ENCODE data around the gene FAM20A.

Gene FAM20A

DNA sequence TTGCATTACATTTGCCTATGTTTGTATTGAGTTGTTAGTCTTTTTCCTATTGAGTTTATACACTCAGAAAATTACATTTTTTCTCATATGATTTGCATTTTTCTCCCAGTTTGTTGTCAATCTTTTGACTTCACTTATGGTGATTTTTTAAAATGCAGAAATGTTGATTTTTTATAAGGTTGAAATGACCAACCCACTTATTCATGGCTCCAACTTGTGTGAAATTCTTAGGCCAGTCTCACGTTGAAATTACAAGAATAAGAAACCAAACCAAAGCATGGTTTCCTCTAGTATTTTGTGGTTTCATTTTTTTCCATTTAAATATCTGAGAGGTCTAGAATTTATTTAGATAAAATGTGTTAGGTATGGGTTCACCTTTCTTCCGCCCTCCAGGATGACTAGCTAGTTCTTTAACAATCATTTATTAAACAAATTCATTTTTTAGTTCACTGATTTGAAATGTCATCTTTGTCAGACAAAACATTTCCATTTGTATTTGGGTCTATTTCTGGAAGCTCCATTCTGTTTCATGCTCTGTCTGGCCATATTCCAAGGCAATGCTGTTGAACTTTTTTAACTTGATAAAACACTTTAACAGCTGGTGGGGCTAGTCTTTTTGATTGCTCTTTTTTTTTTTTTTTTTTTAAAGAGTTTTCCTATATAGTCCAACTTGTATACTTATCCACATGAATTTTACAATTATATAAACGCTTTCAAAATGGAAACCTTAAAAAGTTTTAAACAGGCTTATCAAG, 40.0 kb downstream of the FAM20A start:
- TF ChIP-seq, protein P1, sequence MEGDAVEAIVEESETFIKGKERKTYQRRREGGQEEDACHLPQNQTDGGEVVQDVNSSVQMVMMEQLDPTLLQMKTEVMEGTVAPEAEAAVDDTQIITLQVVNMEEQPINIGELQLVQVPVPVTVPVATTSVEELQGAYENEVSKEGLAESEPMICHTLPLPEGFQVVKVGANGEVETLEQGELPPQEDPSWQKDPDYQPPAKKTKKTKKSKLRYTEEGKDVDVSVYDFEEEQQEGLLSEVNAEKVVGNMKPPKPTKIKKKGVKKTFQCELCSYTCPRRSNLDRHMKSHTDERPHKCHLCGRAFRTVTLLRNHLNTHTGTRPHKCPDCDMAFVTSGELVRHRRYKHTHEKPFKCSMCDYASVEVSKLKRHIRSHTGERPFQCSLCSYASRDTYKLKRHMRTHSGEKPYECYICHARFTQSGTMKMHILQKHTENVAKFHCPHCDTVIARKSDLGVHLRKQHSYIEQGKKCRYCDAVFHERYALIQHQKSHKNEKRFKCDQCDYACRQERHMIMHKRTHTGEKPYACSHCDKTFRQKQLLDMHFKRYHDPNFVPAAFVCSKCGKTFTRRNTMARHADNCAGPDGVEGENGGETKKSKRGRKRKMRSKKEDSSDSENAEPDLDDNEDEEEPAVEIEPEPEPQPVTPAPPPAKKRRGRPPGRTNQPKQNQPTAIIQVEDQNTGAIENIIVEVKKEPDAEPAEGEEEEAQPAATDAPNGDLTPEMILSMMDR (IDR thresholded peaks at IDR 0.05; ENCODE audit: low read depth, low read length): no peak
- no peak for TF ChIP-seq EZH2phosphoT487 (IDR thresholded peaks at IDR 0.05; ENCODE audit: low read depth)
- H3K4me1 ChIP-seq (ENCODE audit: low read length): no peaks in the 10 kb centered on the region
- no peaks in the 10 kb centered on the region for H3K79me2 ChIP-seq (ENCODE audit: low read length)
- 0 out of 2 replicates have a peak, but pooled peaks cover 2% of the 10 kb centered on the region for H3K27me3 ChIP-seq (ENCODE audit: low read depth, low read length)
- no peaks in the 10 kb centered on the region for H3K9me3 ChIP-seq (ENCODE audit: insufficient read depth, low read length)
- H3K27ac ChIP-seq (ENCODE audit: low read length): no peak overlapping the region
- H3K36me3 ChIP-seq (replicated peaks; ENCODE audit: low read depth, low read length): no peaks in the 10 kb centered on the region
- no peaks in the 10 kb centered on the region for H4K20me1 ChIP-seq (ENCODE audit: insufficient read depth, low read length)
- no peak overlapping the region for H3K9ac ChIP-seq (ENCODE audit: low read length)
- no peak overlapping the region for H3K4me2 ChIP-seq (ENCODE audit: low read length)
- H3K4me3 ChIP-seq (ENCODE audit: low read length): no peak overlapping the region
- no peak overlapping the region for H2AFZ ChIP-seq (ENCODE audit: low read depth, low read length)

DNA sequence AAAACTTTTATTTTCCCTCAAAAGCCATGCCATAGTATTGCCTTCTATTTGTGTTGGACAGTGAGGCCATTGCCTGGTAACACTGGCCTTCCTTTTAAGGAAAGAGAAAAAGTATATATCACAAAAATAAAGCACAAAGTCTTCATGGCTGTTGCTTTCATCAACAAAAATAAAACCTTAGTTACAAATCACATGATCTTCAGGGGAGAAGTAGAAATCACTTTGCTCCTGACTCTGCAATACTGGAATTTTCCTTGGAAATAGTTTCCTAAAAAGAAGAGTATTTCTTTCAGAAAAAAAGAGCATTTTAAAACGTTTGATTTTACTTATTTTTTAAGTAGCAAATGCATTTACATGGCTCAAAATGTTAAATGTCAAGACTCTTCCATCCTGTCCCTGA, 41.9 kb downstream of the FAM20A start:
- no peaks in the 10 kb centered on the region for H3K9me3 ChIP-seq (ENCODE audit: insufficient read depth, low read length)
- no peak for TF ChIP-seq EZH2phosphoT487 (IDR thresholded peaks at IDR 0.05; ENCODE audit: low read depth)
- TF ChIP-seq, protein P1 (IDR thresholded peaks at IDR 0.05; ENCODE audit: low read depth, low read length): no peak
- no peak overlapping the region for H3K4me3 ChIP-seq (ENCODE audit: low read length)
- H3K27ac ChIP-seq (ENCODE audit: low read length): no peak overlapping the region
- H3K4me1 ChIP-seq (ENCODE audit: low read length): no peaks in the 10 kb centered on the region
- no peaks in the 10 kb centered on the region for H3K36me3 ChIP-seq (replicated peaks; ENCODE audit: low read depth, low read length)
- no peak overlapping the region for H3K4me2 ChIP-seq (ENCODE audit: low read length)
- no peak overlapping the region for H2AFZ ChIP-seq (ENCODE audit: low read depth, low read length)
- no peaks in the 10 kb centered on the region for H3K79me2 ChIP-seq (ENCODE audit: low read length)
- H4K20me1 ChIP-seq (ENCODE audit: insufficient read depth, low read length): no peaks in the 10 kb centered on the region
- H3K9ac ChIP-seq (ENCODE audit: low read length): no peak overlapping the region
- H3K27me3 ChIP-seq (ENCODE audit: low read depth, low read length): 0 out of 2 replicates have a peak, but pooled peaks cover under 1% of the 10 kb centered on the region

DNA sequence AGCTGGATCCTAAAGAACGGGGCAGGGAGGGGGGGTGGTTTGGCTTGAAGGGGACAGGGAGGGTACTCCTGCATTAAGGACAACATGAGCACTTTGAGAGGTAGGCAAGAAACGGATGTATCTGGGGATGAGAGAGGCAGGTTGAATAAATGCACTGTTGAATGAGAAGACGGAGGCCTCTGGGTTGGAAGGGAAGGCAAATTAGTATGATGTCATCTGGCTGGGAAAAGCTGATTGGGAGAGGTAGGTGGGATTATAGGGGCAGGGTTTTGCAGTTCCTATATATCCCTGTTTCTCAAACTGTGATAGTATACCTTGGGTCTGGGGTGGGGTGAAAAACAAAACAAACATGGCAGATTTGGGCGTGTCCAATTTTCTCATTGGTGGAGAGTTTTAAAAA, 44.6 kb downstream of the FAM20A start:
- TF ChIP-seq, protein P1 (IDR thresholded peaks at IDR 0.05; ENCODE audit: low read depth, low read length): no peak
- no peak for TF ChIP-seq EZH2phosphoT487 (IDR thresholded peaks at IDR 0.05; ENCODE audit: low read depth)
- H3K4me1 ChIP-seq (ENCODE audit: low read length): no peaks in the 10 kb centered on the region
- H2AFZ ChIP-seq (ENCODE audit: low read depth, low read length): no peak overlapping the region
- H3K27ac ChIP-seq (ENCODE audit: low read length): no peak overlapping the region
- H3K9me3 ChIP-seq (ENCODE audit: insufficient read depth, low read length): no peaks in the 10 kb centered on the region
- no peaks in the 10 kb centered on the region for H4K20me1 ChIP-seq (ENCODE audit: insufficient read depth, low read length)
- H3K27me3 ChIP-seq (ENCODE audit: low read depth, low read length): no peaks in the 10 kb centered on the region
- no peaks in the 10 kb centered on the region for H3K36me3 ChIP-seq (replicated peaks; ENCODE audit: low read depth, low read length)
- no peak overlapping the region for H3K4me2 ChIP-seq (ENCODE audit: low read length)
- no peak overlapping the region for H3K4me3 ChIP-seq (ENCODE audit: low read length)
- H3K9ac ChIP-seq (ENCODE audit: low read length): no peak overlapping the region
- no peaks in the 10 kb centered on the region for H3K79me2 ChIP-seq (ENCODE audit: low read length)

DNA sequence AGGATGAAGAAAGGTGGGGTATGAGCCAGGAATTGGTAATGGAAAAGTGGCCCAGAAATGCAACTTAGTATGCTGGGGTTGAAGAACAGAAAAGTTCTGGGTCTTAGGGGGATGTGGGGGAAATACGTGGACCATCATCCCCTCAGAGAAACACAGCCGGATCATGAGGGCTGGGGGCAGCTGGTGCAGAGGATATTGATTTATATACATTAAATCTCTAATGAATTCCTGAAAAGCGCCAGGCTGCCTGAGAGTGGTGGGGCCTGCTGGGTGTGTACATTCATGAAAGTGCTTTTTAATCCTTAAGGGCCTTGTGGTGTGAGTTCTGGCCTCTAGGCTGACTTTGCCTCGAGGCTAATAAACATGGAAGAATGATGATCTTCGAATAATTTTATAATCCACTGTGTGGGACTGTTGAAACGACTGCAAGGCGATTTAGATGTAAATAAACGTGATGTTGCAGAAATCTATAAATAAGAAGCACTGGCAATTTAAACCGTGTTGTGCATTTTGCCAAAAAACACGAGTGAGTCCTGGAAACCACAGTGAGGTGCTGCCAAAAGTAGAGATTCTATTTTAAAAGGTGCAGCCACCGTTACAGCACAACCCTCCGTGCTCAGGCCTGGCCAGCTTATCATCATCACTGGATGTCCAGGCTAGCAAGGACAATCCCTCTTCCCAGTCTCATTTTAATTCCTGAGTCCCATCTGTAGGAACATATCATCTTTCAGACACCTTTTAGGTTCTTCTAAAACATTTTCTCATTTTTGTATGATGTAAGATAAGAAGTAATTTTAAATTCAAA, 56.9 kb downstream of the FAM20A start:
- Histone ChIP-seq H3K4me3 (ENCODE audit: low read length) (no peak overlapping the region), H3K4me1 (ENCODE audit: low read length) (peaks cover 11% of the 10 kb centered on the region), H3K79me2 (ENCODE audit: low read length) (no peaks in the 10 kb centered on the region), H3K27me3 (ENCODE audit: low read depth, low read length) (no peaks in the 10 kb centered on the region), H3K27ac (ENCODE audit: low read length) (no peak overlapping the region), H3K9ac (ENCODE audit: low read length) (no peak overlapping the region), H3K9me3 (ENCODE audit: insufficient read depth, low read length) (no peaks in the 10 kb centered on the region), H4K20me1 (ENCODE audit: insufficient read depth, low read length) (peaks cover under 1% of the 10 kb centered on the region), H2AFZ (ENCODE audit: low read depth, low read length) (no peak overlapping the region), H3K4me2 (ENCODE audit: low read length) (no peak overlapping the region), H3K36me3 (replicated peaks; ENCODE audit: low read depth, low read length) (peaks cover 8% of the 10 kb centered on the region)
- TF ChIP-seq EZH2phosphoT487 (IDR thresholded peaks at IDR 0.05; ENCODE audit: low read depth): no peak
- TF ChIP-seq, protein P1 (IDR thresholded peaks at IDR 0.05; ENCODE audit: low read depth, low read length): no peak

Measured in OCI-LY3 (cell line).